Measurements from ENCODE around the gene C11orf21.

C11orf21 gene

DNA sequence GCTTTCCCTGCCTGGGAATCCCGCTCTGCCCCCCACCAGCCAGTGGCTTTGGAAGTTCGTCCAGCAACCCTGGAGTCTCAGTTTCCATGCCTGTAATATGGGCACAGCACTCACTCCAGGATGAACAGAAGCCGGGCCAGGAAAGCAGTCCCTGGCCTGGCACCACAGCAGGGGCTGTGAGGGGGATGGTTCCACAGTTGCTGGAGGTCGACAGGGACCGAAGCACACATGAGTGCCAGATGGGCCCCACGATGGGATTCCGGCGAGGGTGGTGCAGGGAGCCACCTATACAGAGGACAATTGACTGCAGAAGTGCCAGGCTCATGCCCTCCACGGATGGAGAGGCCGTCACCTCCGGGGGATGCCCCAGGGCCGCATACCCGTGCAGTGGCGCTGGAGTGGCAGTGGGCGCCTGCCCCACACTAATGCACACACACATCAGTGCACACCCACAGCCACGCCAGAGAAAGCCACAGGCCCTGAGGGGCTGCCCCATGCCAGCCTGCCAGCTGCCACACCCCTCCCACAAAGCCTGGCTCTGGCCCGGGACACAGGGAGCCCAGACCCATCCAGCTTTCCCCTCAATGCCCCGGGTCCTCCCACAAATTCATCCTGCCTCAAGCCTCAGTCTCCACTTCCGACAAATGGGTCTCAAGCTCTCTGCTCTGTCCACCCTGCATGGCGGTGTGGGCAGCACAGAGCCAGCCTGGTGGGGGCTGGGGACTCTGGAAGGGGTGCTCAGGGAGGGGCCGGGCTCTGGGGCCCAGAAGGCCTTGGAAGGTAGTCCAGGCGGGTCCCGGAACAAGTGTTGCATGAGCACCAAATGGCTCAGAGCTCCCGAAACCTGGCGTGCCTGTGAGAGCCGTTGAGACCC, 41.0 kb downstream of the C11orf21 start:
- DNase-seq (ENCODE audit: low read depth): no peak

DNA sequence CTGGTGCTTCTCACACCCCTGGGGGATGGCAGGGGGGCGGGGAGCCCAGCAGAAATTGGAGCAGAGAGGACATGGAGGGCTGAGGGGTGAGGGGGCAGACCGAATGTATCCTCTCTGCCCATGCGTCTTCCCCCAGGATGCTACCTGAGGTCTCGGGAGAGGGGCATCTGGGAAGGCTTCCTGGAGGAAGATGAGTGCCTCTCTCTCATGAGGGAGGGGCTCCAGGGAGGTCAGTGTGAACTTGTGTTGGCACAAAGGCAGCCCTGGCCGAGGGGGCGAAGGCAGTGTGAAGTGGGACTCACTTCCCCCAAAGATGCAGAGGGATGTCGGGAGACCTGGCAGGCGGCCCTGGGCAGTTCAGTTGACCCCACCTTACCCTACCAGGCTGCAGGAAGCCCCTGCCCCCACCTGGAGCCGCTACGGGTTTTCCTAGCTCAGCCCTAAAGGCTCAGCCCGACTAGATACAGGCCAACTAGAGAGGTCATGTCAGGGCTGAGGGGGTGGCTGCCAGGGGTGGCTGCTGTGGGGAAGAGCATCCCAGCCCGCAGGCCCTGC, 41.7 kb downstream of the C11orf21 start:
- no peak for DNase-seq (ENCODE audit: low read depth)

DNA sequence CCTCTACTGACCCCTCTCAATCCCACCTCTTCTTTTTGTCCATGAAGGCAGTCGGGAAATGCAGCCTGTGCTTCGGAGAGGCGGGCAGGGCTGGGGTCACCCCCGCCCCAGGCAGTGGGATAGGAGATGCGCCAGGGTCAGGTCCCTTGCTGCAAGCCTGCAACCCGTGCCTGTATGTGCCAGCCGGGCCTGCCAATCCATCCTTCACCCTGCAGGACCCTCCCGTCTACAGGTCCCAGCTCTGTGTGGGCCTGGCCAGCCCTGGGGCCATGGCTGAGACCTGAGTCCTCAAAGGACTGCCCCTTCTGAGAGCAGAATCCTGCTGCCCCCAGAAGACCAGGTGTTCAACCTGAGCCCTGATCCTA, 42.3 kb downstream of the C11orf21 start:
- DNase-seq (ENCODE audit: low read depth): no peak

DNA sequence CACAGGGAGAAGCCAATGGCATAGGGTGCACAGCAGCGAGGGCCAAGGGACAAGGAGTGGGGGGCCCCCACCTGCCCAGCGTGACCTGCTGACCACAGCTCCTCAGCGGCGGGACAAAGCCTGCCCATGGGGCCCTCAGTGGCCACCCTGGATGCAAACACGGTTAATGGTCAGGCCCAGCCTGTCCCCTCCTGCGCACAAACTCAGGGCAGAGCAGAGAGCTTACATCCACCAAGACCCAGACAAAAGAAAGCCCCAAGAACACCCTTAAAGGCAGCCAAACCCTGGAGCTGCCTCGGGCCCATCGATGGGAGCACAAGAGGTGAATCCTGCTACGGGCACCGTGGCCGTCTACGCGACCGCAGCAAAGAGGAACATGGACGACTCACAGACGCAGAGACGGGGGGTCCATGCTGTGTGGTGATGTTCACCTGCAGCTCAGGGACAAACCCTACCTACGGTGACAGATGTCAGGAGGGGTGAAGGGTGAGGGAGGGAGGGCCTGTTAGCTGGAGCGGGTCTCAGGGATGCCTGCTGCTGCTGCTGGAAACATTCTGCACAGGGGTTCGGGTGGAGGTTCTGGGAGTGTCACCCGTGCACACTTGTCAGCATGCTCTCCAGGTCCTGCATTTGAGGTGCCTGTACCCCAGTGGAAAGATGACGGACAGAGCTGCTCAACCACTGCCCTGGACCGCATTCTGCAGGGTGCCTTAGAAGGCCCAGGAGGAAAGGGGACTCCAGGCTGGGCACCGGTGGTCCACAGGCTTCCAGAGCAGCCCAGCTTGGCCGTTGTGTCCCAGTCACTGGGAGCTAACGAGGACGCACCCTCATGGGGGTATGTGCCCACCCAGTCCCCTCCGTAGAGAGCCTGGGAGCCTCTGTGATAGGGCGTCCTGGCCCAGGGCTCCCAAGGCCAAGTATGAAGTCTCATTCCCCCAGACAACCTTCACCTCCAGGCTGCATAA, 42.9 kb downstream of the C11orf21 start:
- no peak for DNase-seq (ENCODE audit: low read depth)

DNA sequence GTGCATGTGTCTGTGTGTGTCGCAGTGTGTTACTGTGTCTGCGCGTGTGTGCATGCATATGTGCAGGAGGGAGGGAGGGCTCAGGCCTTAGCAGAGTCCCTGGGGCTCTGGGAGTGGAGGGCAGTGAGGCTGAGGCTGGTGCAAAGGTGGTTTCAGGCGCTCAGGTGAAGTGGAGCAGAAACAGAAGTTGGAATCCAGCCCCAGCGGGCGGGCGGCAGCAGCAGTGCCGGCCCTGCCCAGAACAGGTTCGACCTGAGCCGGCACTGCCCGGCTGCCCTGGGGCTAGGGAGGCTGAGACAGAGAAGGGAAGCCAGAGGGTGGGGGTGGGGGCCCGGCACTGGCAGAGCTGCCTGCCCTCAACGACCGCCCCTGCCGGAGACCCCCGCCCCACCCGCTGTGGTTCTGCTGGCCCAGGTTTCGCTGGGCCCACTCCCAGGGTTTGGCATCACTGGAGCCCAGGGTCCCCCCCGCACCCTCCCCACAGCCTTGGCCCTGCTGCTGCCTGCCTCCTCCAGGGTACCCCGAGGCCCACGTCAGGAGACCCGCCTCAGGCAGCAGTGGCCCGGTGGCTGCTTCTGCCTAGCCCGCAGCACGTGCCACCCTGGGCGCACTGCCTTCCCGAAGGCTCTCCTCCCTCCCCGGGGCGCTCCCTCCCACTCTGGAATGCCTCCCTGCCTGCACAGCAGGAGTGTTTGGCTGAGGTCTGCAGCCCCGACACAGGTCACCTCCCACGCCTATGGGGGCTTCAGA, 44.6 kb downstream of the C11orf21 start:
- DNase-seq (ENCODE audit: low read depth): no peak

DNA sequence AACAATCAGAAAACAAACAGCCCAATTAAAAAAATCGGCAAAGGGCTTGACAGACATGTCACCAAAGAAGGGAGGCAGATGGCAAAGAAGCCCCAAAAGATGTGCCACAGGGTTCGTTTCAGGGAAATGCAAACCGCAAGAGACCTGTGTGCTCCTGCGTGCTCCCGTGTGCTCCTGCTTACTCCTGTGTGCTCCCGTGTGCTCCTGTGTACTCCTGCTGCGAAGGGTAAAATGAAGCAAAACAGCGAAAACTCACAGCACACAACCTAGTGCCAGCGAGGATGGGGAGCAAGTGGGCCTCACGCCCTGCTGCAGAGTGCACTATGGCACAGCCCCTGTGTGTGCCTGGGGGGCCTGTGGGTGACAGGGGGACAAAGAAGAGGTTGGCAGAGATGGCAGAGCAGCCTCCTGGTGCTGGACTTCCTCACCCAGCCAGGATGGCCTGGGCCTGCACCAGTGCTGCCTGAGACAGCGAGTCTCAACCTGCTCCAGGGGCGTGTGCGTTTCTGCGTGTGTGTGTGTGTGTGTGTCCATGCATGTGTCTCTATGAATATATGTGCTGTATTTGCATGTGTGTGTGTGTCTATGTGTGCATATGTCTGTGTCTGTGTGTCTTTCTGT, 45.3 kb downstream of the C11orf21 start:
- DNase-seq (ENCODE audit: low read depth): no peak

DNA sequence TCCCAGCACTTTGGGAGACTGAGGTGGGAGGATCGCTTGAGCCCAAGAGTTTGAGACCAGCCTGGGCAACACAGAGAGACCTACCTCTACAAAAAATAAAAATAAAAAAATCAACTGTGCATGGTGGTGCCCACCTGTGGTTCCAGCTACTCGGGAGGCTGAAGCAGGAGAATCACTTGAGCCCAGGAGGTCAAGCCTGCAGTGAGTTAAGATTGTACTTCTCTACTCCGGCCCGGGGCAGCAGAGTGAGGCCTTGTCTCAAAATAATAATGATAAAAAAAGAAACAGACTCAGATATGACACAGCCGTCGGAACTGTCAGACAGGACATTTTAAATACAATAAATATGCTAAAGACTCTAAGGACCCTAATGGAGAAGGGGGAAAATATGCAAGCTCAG, 49.7 kb downstream of the C11orf21 start:
- no peak for DNase-seq (ENCODE audit: low read depth)

DNA sequence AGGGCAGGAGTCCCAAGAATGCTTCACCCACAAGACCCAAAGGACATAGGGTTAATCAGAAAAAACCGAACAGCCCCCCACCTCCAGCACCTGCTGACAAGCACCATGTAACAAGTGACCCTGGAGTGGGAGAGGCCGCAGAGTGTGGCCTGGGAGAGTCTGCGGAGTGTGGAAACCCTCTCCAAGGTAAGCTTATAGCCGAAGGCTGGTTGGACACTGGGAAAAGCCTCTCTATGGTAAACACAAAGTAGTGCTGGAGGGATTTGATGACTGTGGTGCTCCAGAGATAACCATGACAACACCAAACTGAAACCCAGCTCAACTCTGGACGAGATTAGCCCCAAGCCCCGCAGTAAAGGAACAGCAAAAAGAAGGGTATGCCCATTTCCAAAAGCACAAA, 50.6 kb downstream of the C11orf21 start:
- no peak for DNase-seq (ENCODE audit: low read depth)

DNA sequence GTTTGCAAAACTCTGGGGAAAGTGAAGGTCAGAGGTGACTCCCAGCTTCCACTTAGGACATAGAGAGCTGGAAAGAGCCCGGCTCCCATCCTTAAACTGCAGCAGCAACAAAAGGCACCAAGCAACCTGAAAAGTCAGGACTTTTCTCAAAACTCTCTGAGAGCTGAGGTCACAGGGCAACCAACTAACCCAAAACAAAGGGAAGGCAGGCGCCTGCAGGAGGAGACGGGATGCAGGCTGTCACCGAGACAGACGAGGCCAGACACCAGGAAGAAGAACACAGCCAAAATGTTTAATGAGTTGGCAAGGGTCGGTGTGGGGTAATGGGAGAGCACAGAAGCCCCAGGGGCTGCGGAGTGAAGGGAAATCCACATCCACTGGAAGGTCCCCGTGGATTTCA, 51.2 kb downstream of the C11orf21 start:
- DNase-seq (ENCODE audit: low read depth): no peak

DNA sequence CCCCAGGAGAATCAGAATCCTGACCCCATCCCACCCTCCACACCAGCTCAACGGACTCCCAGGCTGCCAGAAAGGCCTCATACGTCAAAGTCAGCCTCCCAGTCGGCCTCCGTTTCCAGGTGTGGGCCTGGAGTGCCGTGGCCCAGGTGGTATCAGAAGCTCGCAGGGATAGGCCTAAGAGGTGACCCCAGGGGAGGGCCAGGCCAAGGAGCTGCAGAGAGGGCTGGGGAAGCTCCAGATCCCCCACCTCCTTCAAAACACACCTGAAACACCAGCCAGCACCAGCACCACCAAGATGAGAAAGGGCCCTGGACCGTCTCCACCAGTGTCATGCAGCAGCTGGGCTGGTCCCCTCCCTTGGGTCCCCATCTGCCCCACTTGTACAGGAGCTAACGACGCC, 51.7 kb downstream of the C11orf21 start:
- no peak for DNase-seq (ENCODE audit: low read depth)

DNA sequence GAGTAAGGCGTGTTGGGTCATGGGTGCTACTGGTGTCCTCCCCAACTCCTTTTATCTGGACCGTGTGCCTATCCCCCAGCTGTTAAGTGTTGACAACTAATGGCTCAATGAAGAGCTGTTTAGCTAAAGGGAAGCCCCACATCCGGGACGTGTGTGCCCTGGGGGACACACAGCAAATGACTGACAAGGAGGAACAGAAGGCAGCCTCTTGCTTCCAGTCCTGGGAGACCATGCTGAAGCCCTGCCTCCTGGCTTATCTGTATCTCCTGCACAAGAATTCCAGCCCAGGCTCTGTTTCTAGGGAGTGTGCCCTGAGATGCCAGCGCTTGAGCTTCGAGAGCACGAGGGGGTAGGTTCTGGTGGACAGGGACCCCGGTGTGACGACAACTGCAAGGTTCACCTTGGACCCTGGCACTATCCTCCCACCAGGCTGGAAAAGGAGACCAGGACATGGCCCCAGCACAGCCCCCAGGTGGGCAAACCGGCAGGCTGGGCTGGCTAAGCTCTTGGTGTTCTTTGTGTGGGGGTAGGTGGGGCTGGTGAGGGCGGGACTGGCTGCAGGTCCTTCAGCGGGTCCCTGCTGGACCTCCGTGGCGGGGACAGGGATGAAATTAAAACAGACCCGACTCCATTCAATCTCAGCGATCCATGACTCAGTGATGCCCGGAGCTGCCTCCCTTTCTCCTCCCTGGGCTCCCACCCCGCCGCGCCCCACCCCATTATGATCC, 52.4 kb downstream of the C11orf21 start:
- no peak for DNase-seq (ENCODE audit: low read depth)

DNA sequence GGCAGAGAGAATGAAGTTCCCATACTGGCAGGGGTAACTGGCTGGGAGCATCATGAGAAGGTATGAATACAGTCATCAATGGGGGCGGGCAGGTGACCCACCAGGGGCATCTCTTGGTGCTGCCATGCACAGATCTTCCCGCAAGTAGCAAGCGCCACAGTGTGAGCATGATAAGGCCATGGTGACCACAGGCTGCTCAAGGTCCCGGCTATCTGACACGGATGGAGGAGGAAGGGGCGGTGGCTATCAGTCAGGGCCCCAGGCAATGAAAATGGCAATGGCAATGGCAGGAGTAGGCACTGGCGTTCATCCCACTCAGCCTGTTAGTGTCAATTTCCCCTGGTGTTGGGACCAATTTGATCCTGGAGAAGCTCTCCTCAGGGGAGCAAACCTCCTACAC, 53.0 kb downstream of the C11orf21 start:
- DNase-seq (ENCODE audit: low read depth): no peak

DNA sequence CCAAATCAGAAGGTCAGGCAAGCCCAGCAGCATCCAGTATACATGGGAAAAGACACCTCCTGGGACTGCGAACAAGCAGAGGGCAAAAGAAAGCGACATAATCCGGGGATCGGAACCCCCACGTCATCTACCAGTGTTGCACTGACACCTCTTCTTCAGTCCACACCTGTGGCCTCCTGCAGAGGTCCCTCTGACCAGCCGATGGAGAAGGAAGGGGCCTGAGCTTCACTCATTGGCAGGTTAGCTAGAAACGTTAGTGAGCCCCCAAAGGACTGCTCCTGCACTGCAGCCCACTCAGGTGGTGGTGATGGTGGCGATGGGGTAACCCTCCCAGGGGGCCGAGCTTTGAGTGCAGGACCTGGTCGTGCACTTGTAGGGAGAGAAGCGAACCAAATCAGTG, 53.5 kb downstream of the C11orf21 start:
- no peak for DNase-seq (ENCODE audit: low read depth)

DNA sequence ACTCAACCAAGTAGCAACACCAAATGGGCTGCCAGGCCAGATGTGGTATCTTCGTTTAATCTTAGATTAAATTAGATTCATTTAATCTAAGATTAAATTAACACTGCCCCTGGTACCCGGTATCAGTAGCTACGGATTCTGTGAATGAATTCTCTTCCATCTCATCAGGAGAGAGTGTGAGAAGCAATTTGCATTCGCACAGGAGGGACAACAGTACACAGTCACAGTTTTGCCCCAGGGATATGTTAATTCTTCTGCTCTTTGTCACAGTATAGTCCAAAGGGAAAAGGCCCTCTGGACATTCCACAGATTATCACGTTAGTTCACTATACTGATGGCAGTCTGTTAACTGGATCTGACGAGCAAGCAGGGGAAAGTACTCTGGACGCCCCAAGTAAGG, 54.2 kb downstream of the C11orf21 start:
- peak; percentile 11 for DNase-seq (ENCODE audit: low read depth)
